Mesendoderm (in vitro differentiated cells): Measurements from ENCODE around the gene PTPRM.
A peak's percentile ranks its signal among the peaks of the same experiment; 100 is the strongest.

Source experiments
- DNase-seq: peaks from one replicate; pipeline ENCODE4 v3.0.0; 2013
- H2AK5ac ChIP-seq: 2 replicates; pipeline ENCODE4 v1.6.1; 2013; ENCODE audit warnings: low read length, inconsistent platforms
- H2BK120ac ChIP-seq: 2 replicates; pipeline ENCODE4 v1.6.1; 2013; ENCODE audit warnings: low read depth, mild to moderate bottlenecking, low read length, moderate library complexity, mixed read lengths
- H2BK15ac ChIP-seq: replicated peaks from 2 replicates; pipeline ENCODE4 v1.6.1; 2013; ENCODE audit warnings: low read depth, mild to moderate bottlenecking, moderate library complexity
- H2BK5ac ChIP-seq: 2 replicates; pipeline ENCODE4 v1.6.1; 2013; ENCODE audit warnings: low read length, inconsistent platforms
- H3K18ac ChIP-seq: 2 replicates; pipeline ENCODE4 v1.6.1; 2013; ENCODE audit warnings: mild to moderate bottlenecking, low read length, mixed read lengths
- H3K23ac ChIP-seq: one replicate; pipeline ENCODE4 v1.6.1; 2013; ENCODE audit warnings: low read length
- H3K27ac ChIP-seq: 2 replicates; pipeline ENCODE4 v1.5.1; 2013; ENCODE audit warnings: low read depth, mild to moderate bottlenecking, inconsistent platforms, low read length, moderate library complexity
- H3K27me3 ChIP-seq: 2 replicates; pipeline ENCODE4 v1.6.1; 2013; ENCODE audit warnings: low read length, control low read depth, mild to moderate bottlenecking, inconsistent platforms; ENCODE audit not compliant: insufficient read depth, poor library complexity
- H3K36me3 ChIP-seq: 2 replicates; pipeline ENCODE4 v1.6.1; 2013; ENCODE audit warnings: low read length, inconsistent platforms; ENCODE audit not compliant: control insufficient read depth, insufficient read depth
- H3K4ac ChIP-seq: one replicate; pipeline ENCODE4 v1.6.1; 2013; ENCODE audit warnings: low read depth, mild to moderate bottlenecking, low read length, moderate library complexity
- H3K4me1 ChIP-seq: 2 replicates; pipeline ENCODE4 v1.6.1; 2013; ENCODE audit warnings: low read depth, low read length, inconsistent platforms; ENCODE audit not compliant: control insufficient read depth
- H3K4me2 ChIP-seq: 2 replicates; pipeline ENCODE4 v1.6.1; 2013; ENCODE audit warnings: low read length
- H3K4me3 ChIP-seq: 2 replicates; pipeline ENCODE4 v1.5.1; 2013; ENCODE audit warnings: mild to moderate bottlenecking, low read length
- H3K56ac ChIP-seq: one replicate; pipeline ENCODE4 v1.6.1; 2013; ENCODE audit warnings: low read length
- H3K79me1 ChIP-seq: 2 replicates; pipeline ENCODE4 v1.6.1; 2013; ENCODE audit warnings: low read length, inconsistent platforms
- H3K79me2 ChIP-seq: 2 replicates; pipeline ENCODE4 v1.6.1; 2013; ENCODE audit warnings: mild to moderate bottlenecking, low read length; ENCODE audit not compliant: control insufficient read depth, insufficient read depth
- H3K9ac ChIP-seq: 2 replicates; pipeline ENCODE4 v1.6.1; 2013; ENCODE audit warnings: low read length, inconsistent platforms
- H4K5ac ChIP-seq: one replicate; pipeline ENCODE4 v1.6.1; 2013; ENCODE audit warnings: low read length
- H4K8ac ChIP-seq: one replicate; pipeline ENCODE4 v1.6.1; 2013; ENCODE audit warnings: low read depth, mild to moderate bottlenecking, control low read depth, low read length, moderate library complexity
- WGBS: extraction: QIAGEN DNeasy Blood & Tissue Kit; methylation state at CpG from one replicate; pipeline ENCODE4 v1.1.7; 2013; ENCODE audit warnings: low lambda C conversion rate, missing lambda C conversion rate; ENCODE audit not compliant: insufficient coverage; ENCODE audit errors: extremely low coverage; 5-methylcytosine and 5-hydroxymethylcytosine counted together

Gene PTPRM

GRCh38 chr18:8413189-8413588 lies 846.1 kb downstream of the PTPRM start:
- no peaks in the 10 kb centered on the region for H3K4me1 ChIP-seq
- H3K23ac ChIP-seq: no peak overlapping the region
- no peak overlapping the region for H2BK120ac ChIP-seq
- H3K4me2 ChIP-seq: no peak overlapping the region
- DNase-seq: no peak
- H3K79me1 ChIP-seq: no peaks in the 10 kb centered on the region
- H3K18ac ChIP-seq: no peak overlapping the region
- no peak overlapping the region for H2BK5ac ChIP-seq
- no peak overlapping the region for H4K5ac ChIP-seq
- H2BK15ac ChIP-seq: no peak overlapping the region
- H3K4me3 ChIP-seq: no peak overlapping the region
- H3K79me2 ChIP-seq: no peaks in the 10 kb centered on the region
- H3K27ac ChIP-seq: no peak overlapping the region
- H3K56ac ChIP-seq: no peak overlapping the region
- no peaks in the 10 kb centered on the region for H3K36me3 ChIP-seq
- no CpG with 5 or more reads among the region's 2 CpGs for WGBS
- no peak overlapping the region for H3K9ac ChIP-seq
- H3K4ac ChIP-seq: no peak overlapping the region
- H2AK5ac ChIP-seq: no peak overlapping the region
- H3K27me3 ChIP-seq: no peaks in the 10 kb centered on the region
- H4K8ac ChIP-seq: no peak overlapping the region

DNA sequence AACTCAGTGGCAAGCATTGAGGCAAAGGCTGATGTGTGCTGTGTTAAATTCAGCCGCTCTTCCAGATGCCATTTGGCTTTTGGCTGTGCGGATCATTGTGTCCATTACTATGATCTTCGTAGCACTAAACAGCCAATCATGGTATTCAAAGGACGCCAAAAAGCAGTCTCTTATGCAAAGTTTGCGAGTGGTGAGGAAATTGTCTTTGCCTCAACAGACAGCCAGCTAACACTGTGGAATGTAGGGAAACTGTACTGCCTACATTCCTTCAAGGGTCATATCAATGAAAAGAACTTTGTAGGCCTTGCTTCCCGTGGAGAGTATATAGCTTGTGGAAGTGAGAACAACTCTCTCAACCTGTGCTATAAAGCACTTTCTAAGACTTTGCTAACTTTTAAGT lies 846.6 kb downstream of the PTPRM start:
- Histone ChIP-seq H4K5ac (no peak overlapping the region), H3K4me3 (no peak overlapping the region), H2BK5ac (no peak overlapping the region), H3K4me1 (no peaks in the 10 kb centered on the region), H3K27ac (no peak overlapping the region), H2BK15ac (no peak overlapping the region), H3K36me3 (no peaks in the 10 kb centered on the region), H3K79me1 (no peaks in the 10 kb centered on the region), H3K18ac (no peak overlapping the region), H3K56ac (no peak overlapping the region), H4K8ac (no peak overlapping the region), H2BK120ac (no peak overlapping the region), H3K4me2 (no peak overlapping the region), H2AK5ac (no peak overlapping the region), H3K4ac (no peak overlapping the region), H3K23ac (no peak overlapping the region), H3K9ac (no peak overlapping the region), H3K79me2 (no peaks in the 10 kb centered on the region), H3K27me3 (no peaks in the 10 kb centered on the region)
- peak; percentile 35 for DNase-seq
- WGBS: no CpG with 5 or more reads among the region's 6 CpGs

DNA sequence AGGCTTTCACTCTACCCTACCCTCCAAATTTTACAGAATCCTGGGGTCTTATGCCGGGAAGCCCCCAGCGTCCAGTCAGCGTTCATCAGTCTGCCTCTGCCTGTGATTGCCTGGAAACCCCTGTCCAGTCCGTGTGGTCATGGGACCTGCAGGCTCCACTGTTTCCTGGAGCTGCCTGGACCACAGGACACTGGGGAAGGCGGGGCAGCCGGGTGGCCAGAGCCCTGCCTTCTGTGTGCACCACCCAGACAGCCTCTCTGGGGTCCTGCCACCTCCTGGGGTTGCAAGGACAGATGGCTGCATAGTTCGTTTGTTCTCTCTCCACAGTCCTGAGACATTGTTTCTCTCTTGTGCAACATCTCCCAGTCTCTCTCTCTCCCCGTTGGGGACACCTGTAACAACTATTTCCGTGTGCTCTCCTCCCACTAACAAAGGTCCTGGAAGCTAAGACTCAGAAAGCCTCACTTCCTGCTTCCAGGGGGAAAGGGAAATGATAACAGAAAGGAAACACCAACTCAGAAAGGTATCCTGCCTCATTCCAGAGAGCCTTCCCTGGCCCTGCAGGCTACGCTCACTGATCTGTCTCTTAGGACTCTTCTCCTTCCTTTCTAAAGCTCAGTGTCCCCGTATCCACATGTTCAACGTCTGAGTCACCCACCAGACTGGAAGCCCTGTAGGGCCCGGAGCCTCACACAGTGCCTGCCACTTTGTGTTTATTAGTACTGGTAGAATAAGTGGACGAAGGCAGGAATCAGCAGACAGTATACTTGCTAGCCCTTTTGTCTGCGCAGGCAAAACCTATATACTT lies 849.3 kb downstream of the PTPRM start:
- Histone ChIP-seq H3K4me1 (no peaks in the 10 kb centered on the region), H3K9ac (no peak overlapping the region), H3K18ac (no peak overlapping the region), H3K23ac (no peak overlapping the region), H3K36me3 (no peaks in the 10 kb centered on the region), H2AK5ac (no peak overlapping the region), H3K4me3 (no peak overlapping the region), H3K4me2 (no peak overlapping the region), H3K27ac (no peak overlapping the region), H2BK5ac (no peak overlapping the region), H3K79me2 (no peaks in the 10 kb centered on the region), H2BK15ac (no peak overlapping the region), H3K27me3 (no peaks in the 10 kb centered on the region), H3K79me1 (no peaks in the 10 kb centered on the region), H4K8ac (no peak overlapping the region), H3K56ac (no peak overlapping the region), H3K4ac (no peak overlapping the region), H2BK120ac (no peak overlapping the region), H4K5ac (no peak overlapping the region)
- peak; percentile 38 for DNase-seq
- WGBS: no CpG with 5 or more reads among the region's 15 CpGs

- no peaks in the 10 kb centered on the region for H3K79me1 ChIP-seq
- no peak overlapping the region for H3K4me3 ChIP-seq
- peaks cover 10% of the 10 kb centered on the region for H3K4me1 ChIP-seq
- no peak overlapping the region for H2BK15ac ChIP-seq
- H3K56ac ChIP-seq: no peak overlapping the region
- no peak overlapping the region for H3K4me2 ChIP-seq
- no peak overlapping the region for H3K27ac ChIP-seq
- H3K18ac ChIP-seq: no peak overlapping the region
- H3K9ac ChIP-seq: no peak overlapping the region
- H2AK5ac ChIP-seq: no peak overlapping the region
- H3K36me3 ChIP-seq: no peaks in the 10 kb centered on the region
- H3K4ac ChIP-seq: no peak overlapping the region
- no CpG with 5 or more reads among the region's 3 CpGs for WGBS
- no peak overlapping the region for H4K8ac ChIP-seq
- H2BK5ac ChIP-seq: no peak overlapping the region
- H2BK120ac ChIP-seq: no peak overlapping the region
- no peaks in the 10 kb centered on the region for H3K27me3 ChIP-seq
- no peaks in the 10 kb centered on the region for H3K79me2 ChIP-seq
- no peak overlapping the region for H3K23ac ChIP-seq
- H4K5ac ChIP-seq: no peak overlapping the region
- DNase-seq: no peak
Observed at GRCh38 chr18:8422391-8422790, 855.3 kb downstream of the PTPRM start.

- Histone ChIP-seq H4K8ac (no peak overlapping the region), H3K4me1 (peaks cover 10% of the 10 kb centered on the region), H3K27ac (no peak overlapping the region), H2AK5ac (no peak overlapping the region), H3K56ac (no peak overlapping the region), H3K18ac (no peak overlapping the region), H2BK5ac (no peak overlapping the region), H4K5ac (no peak overlapping the region), H3K79me2 (no peaks in the 10 kb centered on the region), H3K36me3 (no peaks in the 10 kb centered on the region), H3K27me3 (no peaks in the 10 kb centered on the region), H3K23ac (no peak overlapping the region), H2BK120ac (no peak overlapping the region), H3K79me1 (no peaks in the 10 kb centered on the region), H3K4ac (no peak overlapping the region), H3K4me2 (no peak overlapping the region), H3K4me3 (no peak overlapping the region), H3K9ac (no peak overlapping the region), H2BK15ac (no peak overlapping the region)
- no CpG with 5 or more reads among the region's 11 CpGs for WGBS
- DNase-seq: peak; percentile 31
Observed at GRCh38 chr18:8423051-8423557, 856.0 kb downstream of the PTPRM start.

DNA sequence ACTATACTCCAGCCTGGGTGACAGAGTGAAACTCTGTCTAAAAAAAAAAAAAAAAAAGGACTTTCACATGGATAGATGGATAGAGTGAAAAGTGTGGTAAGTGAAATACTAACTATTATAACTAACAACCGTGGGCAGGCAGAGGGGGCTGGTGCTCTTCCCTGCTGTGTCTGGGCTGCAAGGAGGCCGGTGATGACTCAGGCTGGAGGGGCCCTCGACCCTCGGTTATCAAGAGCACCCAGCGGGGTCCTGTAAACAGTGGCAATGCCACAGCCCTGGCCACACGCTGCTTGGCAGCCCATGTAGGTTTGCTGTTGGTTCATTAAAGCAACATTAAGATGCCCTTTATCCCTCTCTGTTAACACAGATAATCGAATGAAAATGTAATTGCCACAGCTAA lies 857.4 kb downstream of the PTPRM start:
- WGBS: no CpG with 5 or more reads among the region's 7 CpGs

More for the DNA sequence above, 857.4 kb downstream of the PTPRM start:
- no peak overlapping the region for H2BK15ac ChIP-seq
- no peak overlapping the region for H3K9ac ChIP-seq
- no peaks in the 10 kb centered on the region for H3K27me3 ChIP-seq
- H4K8ac ChIP-seq: no peak overlapping the region
- H3K23ac ChIP-seq: no peak overlapping the region
- no peak overlapping the region for H4K5ac ChIP-seq
- H3K18ac ChIP-seq: no peak overlapping the region
- H3K56ac ChIP-seq: no peak overlapping the region
- H3K4me3 ChIP-seq: no peak overlapping the region
- H3K79me1 ChIP-seq: no peaks in the 10 kb centered on the region
- H3K36me3 ChIP-seq: no peaks in the 10 kb centered on the region
- H3K27ac ChIP-seq: no peak overlapping the region
- H2AK5ac ChIP-seq: no peak overlapping the region
- H3K4me1 ChIP-seq: peaks cover 10% of the 10 kb centered on the region
- no peak overlapping the region for H2BK120ac ChIP-seq
- H3K79me2 ChIP-seq: no peaks in the 10 kb centered on the region
- no peak overlapping the region for H2BK5ac ChIP-seq
- no peak overlapping the region for H3K4ac ChIP-seq
- peak; percentile 37 for DNase-seq
- H3K4me2 ChIP-seq: no peak overlapping the region
